Anterior cingulate cortex (tissue), 58 donors: ENCODE results near the gene ZBTB25.

Source experiments
- DNase-seq, 58 donors: peaks; one replicate each; lab custom pipeline; 2025; lab: John Stamatoyannopoulos, UW

The ZBTB25 gene

GRCh38 chr14:64407329-64407728, 96.3 kb downstream of the ZBTB25 start:
- no peak for DNase-seq

- DNase-seq, result peak in 2 of 58 donors; percentile 7 to 9
Measured at GRCh38 chr14:64405295-64405694, 98.3 kb downstream of the ZBTB25 start.

GRCh38 chr14:64401949-64402348, 101.7 kb downstream of the ZBTB25 start:
- DNase-seq, result no peak

GRCh38 chr14:64400829-64401459, 102.7 kb downstream of the ZBTB25 start:
- DNase-seq, result no peak
